ENCODE results near the gene MCCC1.

DNA sequence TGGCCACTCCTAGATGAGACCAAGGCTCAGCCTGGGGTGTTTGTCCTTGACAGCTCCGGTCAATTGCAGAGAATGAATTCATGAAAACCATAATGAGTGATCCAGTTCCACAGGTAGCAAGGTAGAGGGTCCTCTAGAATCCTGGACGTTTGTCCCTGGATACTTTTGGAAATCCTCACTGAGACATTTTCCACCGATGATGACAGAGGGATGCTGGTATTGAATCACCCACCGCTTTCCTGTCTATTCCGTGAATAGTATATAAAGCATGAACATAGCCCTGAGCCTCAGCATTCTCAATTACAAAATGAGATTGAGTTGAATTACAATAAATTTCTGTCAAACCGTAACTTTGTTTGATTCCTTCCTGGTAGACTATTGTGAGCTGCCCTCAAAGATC, 113.3 kb downstream of the MCCC1 start:
- TF ChIP-seq CTCF (conservative IDR thresholded peaks at IDR 0.05; ENCODE audit: low read depth, low read length) (no peak), POLR2A (IDR thresholded peaks at IDR 0.05; ENCODE audit: low read depth, low read length) (no peak), RAD21 (IDR thresholded peaks at IDR 0.05; ENCODE audit: low read length) (no peak), FOS (IDR thresholded peaks at IDR 0.05; ENCODE audit: low read depth, low read length) (no peak)
